GM19238 (cell line): ENCODE results near the gene FRMD4A.
A peak's percentile ranks its signal among the peaks of the same experiment; 100 is the strongest.
"Not testable (repeated sequence)": the region's sequence is repeated elsewhere in the genome, so short reads cannot be mapped to it uniquely, and the experiment has no call there.

Experiments
- DNase-seq: peaks from one replicate; pipeline ENCODE4 v3.0.0; 2011; ENCODE audit warnings: low spot score; ENCODE audit not compliant: insufficient read length

Gene FRMD4A

DNA sequence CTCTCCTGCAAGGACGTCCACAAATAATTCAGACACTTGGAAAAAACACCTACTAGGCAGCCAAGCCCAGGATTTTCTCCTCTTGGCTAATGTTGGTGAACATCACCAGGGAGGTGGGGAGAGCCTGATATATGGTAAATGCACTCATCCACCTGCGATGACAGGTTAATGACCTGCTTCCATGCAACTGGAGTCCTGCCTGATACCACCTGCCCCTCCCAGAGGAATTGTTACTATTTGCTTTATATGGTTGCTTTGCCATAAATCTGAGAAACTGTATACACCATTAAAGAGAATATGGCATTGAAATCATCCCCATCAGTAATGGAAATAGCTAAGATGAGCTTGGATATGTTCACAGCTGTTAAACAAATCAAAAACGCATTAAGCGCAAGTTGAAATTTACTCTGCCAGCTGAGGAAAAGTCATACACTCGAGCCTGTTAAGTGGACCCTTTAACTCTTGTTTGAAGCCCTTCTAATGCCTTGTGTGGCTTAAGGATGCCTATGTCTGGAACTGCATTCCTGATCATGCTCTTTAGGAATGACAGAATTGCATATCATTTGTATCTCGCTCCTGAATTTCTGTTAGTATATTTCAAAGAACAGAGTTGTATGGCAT lies 535.6 kb downstream of the FRMD4A start:
- no peak for DNase-seq

DNA sequence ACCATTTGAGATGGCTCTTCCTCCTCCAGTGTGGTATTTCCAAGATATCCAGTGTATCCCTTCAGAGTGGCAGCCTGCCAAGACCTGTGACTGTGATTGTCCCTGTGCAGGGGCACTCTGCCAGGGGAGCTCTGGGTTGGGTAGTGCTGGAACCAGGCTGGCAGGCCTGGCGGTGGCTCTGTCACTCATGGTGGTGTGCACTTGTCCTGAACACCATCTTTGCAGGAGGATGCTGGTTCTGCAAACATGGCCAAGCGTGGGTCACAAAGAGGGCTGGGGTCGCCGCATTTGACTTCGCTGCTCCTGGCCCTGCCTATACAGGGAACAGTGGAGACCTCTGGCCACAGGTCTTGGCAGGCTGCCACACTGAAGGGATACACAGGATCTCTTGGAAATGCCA lies 538.7 kb downstream of the FRMD4A start:
- no peak for DNase-seq

GRCh38 chr10:13791483-13791882 lies 539.2 kb downstream of the FRMD4A start:
- DNase-seq: no peak

DNA sequence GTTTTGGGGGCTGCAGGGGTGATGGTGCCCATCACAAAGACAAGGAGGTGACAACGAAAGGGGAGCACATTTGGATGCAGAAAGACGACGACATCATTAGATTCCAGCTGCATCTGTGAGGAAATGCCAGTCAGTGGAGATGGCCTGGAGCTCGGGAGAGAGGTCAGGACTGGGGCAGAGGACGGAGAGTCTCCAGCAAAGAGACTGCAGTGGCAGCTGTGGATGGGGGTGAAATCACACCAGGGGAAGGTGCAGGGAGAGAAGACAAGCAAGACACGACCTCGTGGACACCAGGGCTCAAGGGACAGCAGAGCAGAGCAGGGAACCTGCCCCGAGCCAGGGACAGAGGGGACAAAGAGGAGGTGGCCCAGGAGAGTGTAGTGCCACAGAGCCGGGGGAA lies 540.5 kb downstream of the FRMD4A start:
- no peak for DNase-seq

DNA sequence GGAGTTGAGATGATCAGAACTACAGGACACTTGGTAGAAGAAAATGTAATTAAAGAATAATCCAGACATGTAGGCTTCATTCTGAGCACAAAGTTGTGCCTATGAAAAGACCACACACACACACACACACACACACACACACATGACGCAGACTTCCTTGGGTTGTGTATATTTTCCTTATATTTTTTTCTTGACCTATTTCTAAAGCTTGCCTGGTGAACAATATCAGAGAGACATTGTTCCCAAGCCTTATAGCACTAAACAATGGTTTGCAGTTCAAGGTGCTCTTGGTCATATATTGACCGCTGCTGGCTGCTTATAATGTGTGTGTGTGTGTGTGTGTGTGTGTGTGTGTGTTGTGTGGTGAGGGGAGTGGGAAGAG lies 541.3 kb downstream of the FRMD4A start:
- DNase-seq: no peak

- no peak for DNase-seq
Observed at GRCh38 chr10:13788711-13789447, 541.8 kb downstream of the FRMD4A start.

GRCh38 chr10:13788320-13788600 lies 542.5 kb downstream of the FRMD4A start:
- no peak for DNase-seq

- peak; percentile 52 for DNase-seq
Observed at GRCh38 chr10:13787015-13787421, 543.7 kb downstream of the FRMD4A start.

DNA sequence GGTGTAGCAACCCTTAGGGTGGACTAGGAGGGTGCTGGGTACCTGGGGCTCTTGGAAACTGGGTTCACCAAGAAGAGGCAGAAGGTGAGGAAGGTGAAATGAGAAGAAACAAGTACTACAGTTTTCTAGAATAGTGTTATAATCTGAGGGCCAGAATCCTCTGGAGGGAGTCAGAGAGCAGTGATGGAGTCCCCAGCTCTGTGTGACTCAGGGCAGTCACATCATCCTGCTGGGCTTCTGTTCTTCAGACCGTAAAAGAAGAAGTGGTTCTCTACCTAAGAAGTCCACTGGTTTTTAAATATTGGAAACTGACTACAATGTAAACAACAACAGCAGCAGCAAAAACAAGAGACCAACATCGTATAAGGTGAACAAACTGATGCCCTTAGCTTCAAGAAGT lies 546.7 kb downstream of the FRMD4A start:
- DNase-seq: no peak

- no peak for DNase-seq
Observed at GRCh38 chr10:13779748-13780147, 551.0 kb downstream of the FRMD4A start.

- not testable (repeated sequence) for DNase-seq
Observed at GRCh38 chr10:13778693-13778960, 552.1 kb downstream of the FRMD4A start.

DNA sequence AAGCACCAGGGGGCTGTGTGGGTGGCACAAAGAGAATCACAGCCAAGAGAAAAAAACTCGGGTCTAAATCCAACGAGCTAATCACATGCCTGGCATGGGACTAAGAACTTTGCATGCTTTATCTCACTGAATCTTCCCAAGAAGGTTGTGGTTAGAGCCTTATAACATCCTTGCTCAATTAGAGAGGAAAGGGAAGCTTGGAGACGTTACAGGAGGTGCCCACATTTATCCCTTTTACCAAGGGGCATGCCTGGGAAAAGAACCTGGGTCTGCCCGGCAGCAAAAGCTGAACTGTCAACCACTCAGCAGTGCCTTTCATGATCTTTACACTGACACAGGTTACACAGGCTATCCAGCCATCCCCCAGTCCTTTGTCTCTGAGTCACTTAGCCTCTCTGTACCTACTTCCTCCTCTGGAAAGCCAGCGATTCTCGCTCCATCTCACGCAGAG lies 553.8 kb downstream of the FRMD4A start:
- no peak for DNase-seq

- DNase-seq: no peak
Observed at GRCh38 chr10:13775786-13776775, 554.6 kb downstream of the FRMD4A start.

- DNase-seq: no peak
Observed at GRCh38 chr10:13774303-13774893, 556.3 kb downstream of the FRMD4A start.

- no peak for DNase-seq
Observed at GRCh38 chr10:13773496-13774170, 557.1 kb downstream of the FRMD4A start.

GRCh38 chr10:13773043-13773442 lies 557.7 kb downstream of the FRMD4A start:
- DNase-seq: no peak

GRCh38 chr10:13771992-13772391 lies 558.7 kb downstream of the FRMD4A start:
- DNase-seq: no peak

DNA sequence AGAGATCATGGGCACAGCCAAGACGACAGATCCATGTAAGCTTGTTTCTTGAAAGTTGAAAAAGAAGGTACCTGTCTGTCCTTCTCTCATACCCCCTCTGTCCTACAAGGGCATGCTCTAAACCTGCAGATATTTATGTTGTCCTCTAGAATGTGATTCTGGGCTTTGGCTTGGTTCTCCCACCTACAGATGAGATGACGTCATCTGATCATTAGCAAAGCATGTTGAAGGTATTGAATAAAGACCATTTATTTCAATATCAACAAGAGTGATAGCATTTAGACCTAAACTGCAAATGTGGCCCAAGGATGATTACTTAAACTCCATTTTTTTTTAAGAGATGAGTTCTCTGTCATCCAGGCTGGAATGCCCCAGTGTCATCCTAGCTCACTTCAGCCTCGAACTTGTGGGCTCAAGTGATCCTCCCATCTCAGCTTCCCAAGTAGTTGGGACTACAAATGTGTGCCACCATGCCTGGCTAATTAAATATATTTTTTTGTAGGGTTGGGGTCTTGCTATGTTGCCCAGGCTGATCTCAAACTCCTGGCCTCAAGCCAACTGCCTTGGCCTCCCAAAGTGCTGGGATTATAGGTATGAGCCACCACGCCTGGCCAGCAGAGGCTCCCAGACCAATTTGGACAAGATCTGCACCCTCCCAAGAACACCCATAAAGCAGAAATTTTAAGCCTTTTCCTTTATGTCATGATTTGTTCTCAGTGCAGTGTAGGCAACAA lies 559.8 kb downstream of the FRMD4A start:
- DNase-seq: no peak

DNA sequence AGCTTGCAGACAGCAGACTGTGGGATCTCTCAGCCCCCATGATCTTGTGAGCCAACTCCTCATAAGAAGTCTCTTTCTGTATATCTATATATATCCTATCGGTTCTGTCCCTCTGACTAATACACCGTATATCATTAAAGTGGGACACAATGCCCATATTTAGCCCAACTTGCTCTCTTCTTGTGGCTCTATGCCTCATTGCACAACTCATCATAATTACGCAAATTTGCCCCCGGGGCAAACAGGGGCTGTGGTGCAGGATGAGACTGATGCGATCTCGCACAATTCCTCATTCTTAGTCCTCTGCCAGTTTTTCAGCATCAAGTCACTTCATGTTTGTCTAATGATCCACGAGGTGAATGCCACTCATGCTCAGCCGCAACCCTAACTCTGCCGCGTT lies 560.8 kb downstream of the FRMD4A start:
- DNase-seq: no peak

DNA sequence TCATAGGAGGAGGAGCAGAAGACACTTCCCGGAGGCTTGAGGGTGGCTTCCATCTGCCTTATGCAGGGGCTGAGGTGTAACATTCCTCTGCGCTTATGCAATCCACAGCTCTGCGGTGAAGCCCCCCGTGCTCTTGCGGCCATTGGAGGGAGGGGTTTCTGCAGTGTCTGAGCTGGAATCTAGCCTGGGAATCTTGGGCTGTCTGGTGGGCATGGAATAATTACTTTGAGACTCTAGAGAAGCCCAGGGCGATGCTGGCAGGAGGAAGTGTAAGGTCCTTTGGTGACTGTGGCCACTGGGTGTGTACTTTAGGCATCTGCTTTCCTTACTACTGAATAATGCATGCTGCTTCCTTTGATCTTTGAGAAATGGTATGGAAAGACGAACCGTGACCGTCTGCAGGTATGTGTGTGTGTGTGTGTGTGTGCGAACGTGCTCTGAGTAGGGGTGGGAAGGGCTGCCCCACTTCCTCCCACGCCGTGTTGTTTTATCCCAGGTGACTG lies 563.0 kb downstream of the FRMD4A start:
- no peak for DNase-seq

- not testable (repeated sequence) for DNase-seq
Observed at GRCh38 chr10:13767148-13767547, 563.6 kb downstream of the FRMD4A start.
